NCI-H524 treated with DMSO at 0.1 percent for 48 hours (cell line): ENCODE results near the gene LRP11.
"Not testable (repeated sequence)": the region's sequence is repeated elsewhere in the genome, so short reads cannot be mapped to it uniquely, and the experiment has no call there.

Experiments used
- DNase-seq: peaks from one replicate; lab custom pipeline; 2025; lab: John Stamatoyannopoulos, UW

The LRP11 gene

GRCh38 chr6:149848343-149848742 is 15.8 kb downstream of the LRP11 start:
- not testable (repeated sequence) for DNase-seq

- no peak for DNase-seq
Observed at GRCh38 chr6:149847939-149848267, 16.3 kb downstream of the LRP11 start.

- peak; percentile 48 for DNase-seq
Observed at GRCh38 chr6:149846321-149846720, 17.8 kb downstream of the LRP11 start.

GRCh38 chr6:149845549-149845948 is 18.6 kb downstream of the LRP11 start:
- no peak for DNase-seq

GRCh38 chr6:149844480-149844879 is 19.7 kb downstream of the LRP11 start:
- DNase-seq: peak; percentile 47

GRCh38 chr6:149844036-149844435 is 20.1 kb downstream of the LRP11 start:
- not testable (repeated sequence) for DNase-seq

- no peak for DNase-seq
Observed at GRCh38 chr6:149843051-149843633, 21.0 kb downstream of the LRP11 start.

GRCh38 chr6:149842331-149842730 is 21.8 kb downstream of the LRP11 start:
- no peak for DNase-seq

- peak; percentile 97 for DNase-seq
Observed at GRCh38 chr6:149840345-149841075, 23.6 kb downstream of the LRP11 start.

GRCh38 chr6:149834513-149835481 is 29.4 kb downstream of the LRP11 start:
- peak; percentile 23 for DNase-seq

- no peak for DNase-seq
Observed at GRCh38 chr6:149833651-149834050, 30.5 kb downstream of the LRP11 start.

GRCh38 chr6:149831308-149831820 is 32.8 kb downstream of the LRP11 start:
- DNase-seq: no peak

- DNase-seq: no peak
Observed at GRCh38 chr6:149830731-149831307, 33.3 kb downstream of the LRP11 start.

- DNase-seq: no peak
Observed at GRCh38 chr6:149825292-149825691, 38.9 kb downstream of the LRP11 start.

- DNase-seq: no peak
Observed at GRCh38 chr6:149823013-149823412, 41.1 kb downstream of the LRP11 start.

- no peak for DNase-seq
Observed at GRCh38 chr6:149821492-149821891, 42.7 kb downstream of the LRP11 start.

GRCh38 chr6:149820506-149820905 is 43.7 kb downstream of the LRP11 start:
- DNase-seq: no peak

GRCh38 chr6:149815788-149816187 is 48.4 kb downstream of the LRP11 start:
- no peak for DNase-seq

- DNase-seq: no peak
Observed at GRCh38 chr6:149813351-149813750, 50.8 kb downstream of the LRP11 start.

- no peak for DNase-seq
Observed at GRCh38 chr6:149809798-149810197, 54.4 kb downstream of the LRP11 start.

- no peak for DNase-seq
Observed at GRCh38 chr6:149806127-149806526, 58.0 kb downstream of the LRP11 start.

GRCh38 chr6:149783551-149783950 is 80.6 kb downstream of the LRP11 start:
- DNase-seq: no peak
